CD4-positive, alpha-beta T cell treated with Interleukin-4 for 4 hours (primary cell): ENCODE data around the gene C1QTNF6.

Experiments
- DNase-seq: peaks from one replicate; pipeline ENCODE4 v3.0.0-alpha.2; 2020

The C1QTNF6 gene

GRCh38 chr22:37223965-37224551, 36.0 kb upstream of the C1QTNF6 start:
- DNase-seq, result no peak

- peak; percentile 64 for DNase-seq
Measured at GRCh38 chr22:37222440-37222971, 34.5 kb upstream of the C1QTNF6 start.

GRCh38 chr22:37221424-37222333, 33.6 kb upstream of the C1QTNF6 start:
- no peak for DNase-seq

GRCh38 chr22:37220543-37220981, 32.5 kb upstream of the C1QTNF6 start:
- DNase-seq, result no peak

GRCh38 chr22:37219533-37219932, 31.5 kb upstream of the C1QTNF6 start:
- no peak for DNase-seq

GRCh38 chr22:37218771-37219411, 30.8 kb upstream of the C1QTNF6 start:
- peak; percentile 87 for DNase-seq

- no peak for DNase-seq
Measured at GRCh38 chr22:37218399-37218770, 30.3 kb upstream of the C1QTNF6 start.

- DNase-seq, result no peak
Measured at GRCh38 chr22:37215890-37216289, 27.8 kb upstream of the C1QTNF6 start.

- no peak for DNase-seq
Measured at GRCh38 chr22:37214731-37215030, 26.6 kb upstream of the C1QTNF6 start.

- no peak for DNase-seq
Measured at GRCh38 chr22:37213941-37214730, 26.1 kb upstream of the C1QTNF6 start.

GRCh38 chr22:37213218-37213855, 25.3 kb upstream of the C1QTNF6 start:
- no peak for DNase-seq

- no peak for DNase-seq
Measured at GRCh38 chr22:37212174-37212906, 24.3 kb upstream of the C1QTNF6 start, which contains the start of gene SSTR3. Gene SSTR3 (minus strand): TSS chr22:37212477. CDS start chr22:37207803, 4,674 bp downstream.

GRCh38 chr22:37211866-37212173, 23.8 kb upstream of the C1QTNF6 start:
- no peak for DNase-seq

GRCh38 chr22:37211075-37211865, 23.2 kb upstream of the C1QTNF6 start:
- DNase-seq, result no peak

GRCh38 chr22:37210041-37210803, 22.2 kb upstream of the C1QTNF6 start:
- DNase-seq, result no peak

GRCh38 chr22:37209140-37209845, 21.2 kb upstream of the C1QTNF6 start:
- no peak for DNase-seq

- no peak for DNase-seq
Measured at GRCh38 chr22:37208401-37209139, 20.5 kb upstream of the C1QTNF6 start.

- DNase-seq, result no peak
Measured at GRCh38 chr22:37207981-37208380, 19.9 kb upstream of the C1QTNF6 start.
